Measurements from ENCODE around the gene AXIN1. TPM values are rescaled to one million over a fixed set of nuclear protein-coding genes. Genes with fewer than 3 reads are reported as not detected.

Gene AXIN1
- total and polyA plus RNA-seq, 2 donors (not counting 3 experiments of a cell fraction or from before 2014, with no cell fraction given): 8.3 to 21.9 TPM

GRCh38 chr16:280552-280951 is 72.0 kb downstream of the AXIN1 start, which contains the start of gene ARHGDIG:
TSS of gene ARHGDIG (plus strand) at chr16:280591. CDS start at chr16:280681, 90 bp downstream.
- dilution Hi-C loops (cut with MboI; ENCODE audit: extremely low pct_ligation_motif_present, low sequenced_read_pairs): no loop called here
- H3K9me1 ChIP-seq (replicated peaks; ENCODE audit: control insufficient read depth, extremely low read depth, insufficient read depth, low read length): no peaks in the 10 kb centered on the region
- ChIA-PET CTCF (interaction anchor here (1.0 kb wide), 1 partner anchor 72 kb away, joined by 4 read pairs; the partner anchor contains the start of gene AXIN1), POLR2A (no interaction called here)
- H4K20me1 ChIP-seq (replicated peaks; ENCODE audit: control insufficient read depth, extremely low read depth, insufficient read depth, low read length): no peaks in the 10 kb centered on the region
- H3K27me3 ChIP-seq (ENCODE audit: control insufficient read depth in 2 of 2, insufficient read depth in 2 of 2, low read length in 2 of 2): peaks cover 4% of the 10 kb centered on the region in 2 experiments
- H3K27ac ChIP-seq (ENCODE audit: insufficient read depth, low read depth, low read length): no peak within 1 kb of the TSS
- DNase-seq (ENCODE audit: low read depth, low spot score) (no peak), FAIRE-seq (no peak)
- no peaks in the 10 kb centered on the region for H3K36me3 ChIP-seq (ENCODE audit: control insufficient read depth in 2 of 2, extremely low read depth in 1 of 2, insufficient read depth in 2 of 2, low read length in 2 of 2)
- BruUV-seq (replicated peaks): no TSS peak
- TF ChIP-seq POLR2A (IDR thresholded peaks at IDR 0.05; ENCODE audit: low read depth, low read length) (no peak), EZH2 (IDR thresholded peaks at IDR 0.05; ENCODE audit: borderline replicate concordance, low read depth, low read length, severe bottlenecking) (no peak), JUN (IDR thresholded peaks at IDR 0.05; ENCODE audit: borderline replicate concordance, insufficient read depth, insufficient read length, low read depth) (no peak), FOS (IDR thresholded peaks at IDR 0.05; ENCODE audit: borderline replicate concordance, insufficient read depth, low read length) (no peak), GATA2 (IDR thresholded peaks at IDR 0.05; ENCODE audit: insufficient read depth, insufficient read length, low read depth, low read length) (no peak), MYC (IDR thresholded peaks at IDR 0.05; ENCODE audit: low read depth, low read length) (no peak), POLR2AphosphoS5 (IDR thresholded peaks at IDR 0.05; ENCODE audit: insufficient read depth, low read depth, low read length) (no peak)
- TF ChIP-seq, protein P1, sequence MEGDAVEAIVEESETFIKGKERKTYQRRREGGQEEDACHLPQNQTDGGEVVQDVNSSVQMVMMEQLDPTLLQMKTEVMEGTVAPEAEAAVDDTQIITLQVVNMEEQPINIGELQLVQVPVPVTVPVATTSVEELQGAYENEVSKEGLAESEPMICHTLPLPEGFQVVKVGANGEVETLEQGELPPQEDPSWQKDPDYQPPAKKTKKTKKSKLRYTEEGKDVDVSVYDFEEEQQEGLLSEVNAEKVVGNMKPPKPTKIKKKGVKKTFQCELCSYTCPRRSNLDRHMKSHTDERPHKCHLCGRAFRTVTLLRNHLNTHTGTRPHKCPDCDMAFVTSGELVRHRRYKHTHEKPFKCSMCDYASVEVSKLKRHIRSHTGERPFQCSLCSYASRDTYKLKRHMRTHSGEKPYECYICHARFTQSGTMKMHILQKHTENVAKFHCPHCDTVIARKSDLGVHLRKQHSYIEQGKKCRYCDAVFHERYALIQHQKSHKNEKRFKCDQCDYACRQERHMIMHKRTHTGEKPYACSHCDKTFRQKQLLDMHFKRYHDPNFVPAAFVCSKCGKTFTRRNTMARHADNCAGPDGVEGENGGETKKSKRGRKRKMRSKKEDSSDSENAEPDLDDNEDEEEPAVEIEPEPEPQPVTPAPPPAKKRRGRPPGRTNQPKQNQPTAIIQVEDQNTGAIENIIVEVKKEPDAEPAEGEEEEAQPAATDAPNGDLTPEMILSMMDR (IDR thresholded peaks at IDR 0.05; ENCODE audit: extremely low read depth in 1 of 2, insufficient read depth in 1 of 2, low read depth in 1 of 2, low read length in 2 of 2): no peak
- TF ChIP-seq, protein P2, sequence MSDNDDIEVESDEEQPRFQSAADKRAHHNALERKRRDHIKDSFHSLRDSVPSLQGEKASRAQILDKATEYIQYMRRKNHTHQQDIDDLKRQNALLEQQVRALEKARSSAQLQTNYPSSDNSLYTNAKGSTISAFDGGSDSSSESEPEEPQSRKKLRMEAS (IDR thresholded peaks at IDR 0.05; ENCODE audit: insufficient read depth, insufficient read length): no peak
- H3K9ac ChIP-seq (replicated peaks; ENCODE audit: extremely low read depth, insufficient read depth, low read length): peak within 1 kb of the TSS; percentile 16
- intact Hi-C loops (cut with micrococcal nuclease): no loop called here
- H3K9me3 ChIP-seq (replicated peaks; ENCODE audit: control insufficient read depth, insufficient read depth, low read length): no peaks in the 10 kb centered on the region
- no peaks in the 10 kb centered on the region for H3K79me2 ChIP-seq (ENCODE audit: control insufficient read depth, insufficient read depth, low read length)
- H2AFZ ChIP-seq (ENCODE audit: low read depth, low read length): peak within 1 kb of the TSS; percentile 59
- peak within 1 kb of the TSS in 1 of 3 experiments; percentile 36 for H3K4me3 ChIP-seq (replicated peaks in 1 of 3; ENCODE audit: insufficient read depth in 1 of 3, low read depth in 1 of 3, low read length in 3 of 3)
- H3K4me1 ChIP-seq (ENCODE audit: control insufficient read depth, extremely low read depth, insufficient read depth, low read length): no peaks in the 10 kb centered on the region
- no peak within 1 kb of the TSS for H3K4me2 ChIP-seq (ENCODE audit: insufficient read depth, low read length)

Measured in endothelial cell of umbilical vein (primary cell).